ENCODE data around the gene CD68.

- TF ChIP-seq CTCF (IDR thresholded peaks at IDR 0.05; ENCODE audit: borderline replicate concordance, extremely low read depth, low read length, poor library complexity, severe bottlenecking) (no peak), EZH2 (IDR thresholded peaks at IDR 0.05; ENCODE audit: borderline replicate concordance, low read depth, low read length, severe bottlenecking) (no peak)
Observed at GRCh38 chr17:7574176-7574953, 5.1 kb upstream of the CD68 start.
